Body of pancreas (tissue), 4 donors: ENCODE data around the gene TENT4A. TPM values are rescaled to one million over a fixed set of nuclear protein-coding genes. Genes with fewer than 3 reads are reported as not detected.

Experiments
- ATAC-seq: fragments of 150-250 bp; one replicate; pipeline ENCODE4 v1.9.1; 2016
- DNase-seq, 4 donors: peaks; one replicate each; pipeline ENCODE4 v3.0.0-alpha.2; 2019
- H3K27ac ChIP-seq, 4 donors: fragments of 200-600 bp; sonication (generic); 1 replicate in 3 of 4; 2 replicates in 1 of 4; pipeline versions ENCODE4 v1.5.1 to v1.6.1; 2016 to 2019; ENCODE audit warnings: mild to moderate bottlenecking in 1 of 4, mixed read lengths in 1 of 4, moderate library complexity in 1 of 4
- H3K27me3 ChIP-seq, 2 donors: fragments of 200-600 bp; sonication (generic); one replicate each; pipeline ENCODE4 v1.6.0; 2016; ENCODE audit warnings: mild to moderate bottlenecking in 1 of 2
- H3K36me3 ChIP-seq, 2 donors: fragments of 200-600 bp; sonication (generic); replicated peaks in 1 of 2; 2 replicates each; pipeline ENCODE4 v1.5.1; 2016; ENCODE audit warnings: low read depth in 2 of 2; ENCODE audit not compliant: insufficient read depth in 1 of 2
- H3K4me1 ChIP-seq: fragments of 200-600 bp; sonication (generic); one replicate; pipeline ENCODE4 v1.6.0; 2016
- H3K4me3 ChIP-seq, 2 donors: fragments of 200-600 bp; sonication (generic); 1 replicate in 1 of 2; 2 replicates in 1 of 2; pipeline ENCODE4 v1.5.1; 2016 to 2019
- H3K9me3 ChIP-seq, 3 donors: fragments of 200-600 bp; sonication (generic); 1 replicate in 2 of 3; 2 replicates in 1 of 3; pipeline ENCODE4 v1.5.1; 2016
- POLR2A ChIP-seq, 3 donors: fragments of 450-650 bp; IDR thresholded peaks; one replicate each; pipeline ENCODE4 v1.6.1; 2016; ENCODE audit warnings: antibody characterized with exemption in 3 of 3, mild to moderate bottlenecking in 2 of 3
- WGBS, 2 donors: methylation state at CpG; one replicate each; pipeline ENCODE4 v1.1.5; 2017; 5-methylcytosine and 5-hydroxymethylcytosine counted together
- intact Hi-C: fragments of 100-400 bp; cut with DNase I; formaldehyde crosslinking; loops from one replicate; pipeline ENCODE4 v1.15.1; 2023
- total RNA-seq, 2 donors: library from RNA; depleted of rRNA; stranded (reverse); fragments of >200 nt; gene quantifications; one replicate each; pipeline ENCODE4 v1.1.0, GENCODE V29; 2016
- TF ChIP-seq, protein P1 (sequence below), 7 experiments: fragments of 450-650 bp in 4 of 7; fragments of 200-600 bp in 3 of 7; sonication (generic) in 3 of 7; IDR thresholded peaks; one replicate each; pipeline ENCODE4 v1.5.1; 2016 to 2019; ENCODE audit warnings: antibody characterized with exemption in 7 of 7

Gene TENT4A
- total RNA-seq, 2 donors from 2014 or later: 11.9 to 27.7 TPM

DNA sequence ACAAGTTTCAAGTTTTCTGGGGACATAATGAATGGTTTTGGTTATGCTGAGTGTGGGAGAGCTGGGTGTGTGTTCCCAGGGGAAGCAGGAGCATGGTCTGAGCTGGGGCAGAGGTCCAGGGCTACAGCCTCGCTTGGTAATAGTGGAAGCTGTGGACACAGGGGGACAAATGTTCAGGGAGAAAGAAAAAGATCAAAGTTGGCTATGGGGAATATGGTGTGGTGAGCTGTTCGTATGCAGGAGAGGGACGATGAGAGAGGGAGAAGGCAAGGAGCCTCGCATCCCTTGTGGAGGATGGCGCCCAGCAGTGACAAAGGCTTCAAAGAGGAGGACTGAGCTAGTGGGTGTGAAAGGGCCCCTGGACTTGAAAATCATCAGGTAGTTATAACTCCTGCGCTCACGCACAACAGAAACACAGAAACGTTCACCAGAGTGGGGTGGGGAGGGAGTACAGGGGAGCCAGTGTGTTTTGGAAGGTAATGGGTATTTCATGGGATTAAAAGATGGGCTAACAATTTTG is 77.2 kb downstream of the TENT4A start:
- 71 to 79% methylated on average over 8 of the region's 8 CpGs for WGBS, 2 donors
- no peaks in the 10 kb centered on the region for H3K9me3 ChIP-seq
- H3K27me3 ChIP-seq: no peaks in the 10 kb centered on the region
- intact Hi-C loops: no loop called here
- H3K4me1 ChIP-seq: no peaks in the 10 kb centered on the region
- TF ChIP-seq, protein P1, sequence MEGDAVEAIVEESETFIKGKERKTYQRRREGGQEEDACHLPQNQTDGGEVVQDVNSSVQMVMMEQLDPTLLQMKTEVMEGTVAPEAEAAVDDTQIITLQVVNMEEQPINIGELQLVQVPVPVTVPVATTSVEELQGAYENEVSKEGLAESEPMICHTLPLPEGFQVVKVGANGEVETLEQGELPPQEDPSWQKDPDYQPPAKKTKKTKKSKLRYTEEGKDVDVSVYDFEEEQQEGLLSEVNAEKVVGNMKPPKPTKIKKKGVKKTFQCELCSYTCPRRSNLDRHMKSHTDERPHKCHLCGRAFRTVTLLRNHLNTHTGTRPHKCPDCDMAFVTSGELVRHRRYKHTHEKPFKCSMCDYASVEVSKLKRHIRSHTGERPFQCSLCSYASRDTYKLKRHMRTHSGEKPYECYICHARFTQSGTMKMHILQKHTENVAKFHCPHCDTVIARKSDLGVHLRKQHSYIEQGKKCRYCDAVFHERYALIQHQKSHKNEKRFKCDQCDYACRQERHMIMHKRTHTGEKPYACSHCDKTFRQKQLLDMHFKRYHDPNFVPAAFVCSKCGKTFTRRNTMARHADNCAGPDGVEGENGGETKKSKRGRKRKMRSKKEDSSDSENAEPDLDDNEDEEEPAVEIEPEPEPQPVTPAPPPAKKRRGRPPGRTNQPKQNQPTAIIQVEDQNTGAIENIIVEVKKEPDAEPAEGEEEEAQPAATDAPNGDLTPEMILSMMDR (IDR thresholded peaks at IDR 0.05): no peak
- no peak for TF ChIP-seq POLR2A (IDR thresholded peaks at IDR 0.05)
- DNase-seq (no peak), ATAC-seq (no peak)
- H3K36me3 ChIP-seq: no peaks in the 10 kb centered on the region
- H3K4me3 ChIP-seq: no peak overlapping the region
- H3K27ac ChIP-seq: no peak overlapping the region

DNA sequence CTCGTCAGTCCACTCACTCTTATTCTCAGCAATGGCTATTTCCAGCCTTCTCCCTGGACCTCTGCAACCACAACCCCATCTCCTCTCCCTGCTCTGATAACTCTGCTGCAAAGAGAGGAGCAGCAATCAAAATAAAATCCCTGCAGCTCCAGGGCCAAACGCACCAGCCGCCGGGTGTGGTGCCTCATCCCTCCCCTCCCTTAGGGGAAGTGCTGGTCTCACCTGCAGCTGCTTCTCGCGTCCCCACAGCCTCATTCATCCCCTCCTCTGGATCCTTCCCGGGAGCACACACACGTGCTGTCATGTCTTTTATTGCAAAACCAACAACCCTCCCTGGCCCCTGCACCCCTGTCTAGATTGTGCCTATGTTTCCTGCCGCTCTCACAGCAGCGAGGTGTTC is 77.8 kb downstream of the TENT4A start:
- intact Hi-C loops: no loop called here
- no peak overlapping the region for H3K4me3 ChIP-seq
- H3K27me3 ChIP-seq: no peaks in the 10 kb centered on the region
- DNase-seq (no peak), ATAC-seq (no peak)
- TF ChIP-seq, protein P1 (IDR thresholded peaks at IDR 0.05): no peak
- TF ChIP-seq POLR2A (IDR thresholded peaks at IDR 0.05): no peak
- no peaks in the 10 kb centered on the region for H3K4me1 ChIP-seq
- WGBS, 2 donors: 38 to 46% methylated on average over 10 of the region's 10 CpGs
- no peak overlapping the region for H3K27ac ChIP-seq
- no peaks in the 10 kb centered on the region for H3K36me3 ChIP-seq
- no peaks in the 10 kb centered on the region for H3K9me3 ChIP-seq

DNA sequence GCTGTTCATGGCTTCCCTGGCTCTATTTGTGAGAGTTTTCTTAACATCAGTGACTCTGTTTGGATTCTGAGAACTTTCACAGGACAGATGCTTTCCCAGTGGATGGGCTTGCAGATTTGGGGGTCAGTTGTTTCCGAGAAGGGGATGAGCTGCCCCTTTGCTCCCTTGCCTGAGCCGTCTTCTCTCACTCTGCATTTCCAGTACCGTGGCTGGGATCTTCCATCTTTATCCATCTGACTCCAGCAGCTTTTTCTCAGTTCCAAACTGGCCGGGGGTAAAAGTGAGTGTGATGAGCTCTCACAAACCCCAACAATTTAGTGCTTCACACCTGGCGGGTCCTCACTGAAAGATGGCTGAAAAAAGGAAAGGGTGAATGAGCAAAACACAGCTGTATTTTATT is 79.1 kb downstream of the TENT4A start:
- Histone ChIP-seq H3K9me3 (no peaks in the 10 kb centered on the region), H3K4me3 (no peak overlapping the region), H3K27ac (no peak overlapping the region), H3K4me1 (no peaks in the 10 kb centered on the region), H3K36me3 (no peaks in the 10 kb centered on the region), H3K27me3 (no peaks in the 10 kb centered on the region)
- intact Hi-C loops: no loop called here
- no peak for ATAC-seq
- 59 to 76% methylated on average over 5 of the region's 5 CpGs for WGBS, 2 donors
- TF ChIP-seq, protein P1 (IDR thresholded peaks at IDR 0.05): no peak
- TF ChIP-seq POLR2A (IDR thresholded peaks at IDR 0.05): no peak
- no peak for DNase-seq

DNA sequence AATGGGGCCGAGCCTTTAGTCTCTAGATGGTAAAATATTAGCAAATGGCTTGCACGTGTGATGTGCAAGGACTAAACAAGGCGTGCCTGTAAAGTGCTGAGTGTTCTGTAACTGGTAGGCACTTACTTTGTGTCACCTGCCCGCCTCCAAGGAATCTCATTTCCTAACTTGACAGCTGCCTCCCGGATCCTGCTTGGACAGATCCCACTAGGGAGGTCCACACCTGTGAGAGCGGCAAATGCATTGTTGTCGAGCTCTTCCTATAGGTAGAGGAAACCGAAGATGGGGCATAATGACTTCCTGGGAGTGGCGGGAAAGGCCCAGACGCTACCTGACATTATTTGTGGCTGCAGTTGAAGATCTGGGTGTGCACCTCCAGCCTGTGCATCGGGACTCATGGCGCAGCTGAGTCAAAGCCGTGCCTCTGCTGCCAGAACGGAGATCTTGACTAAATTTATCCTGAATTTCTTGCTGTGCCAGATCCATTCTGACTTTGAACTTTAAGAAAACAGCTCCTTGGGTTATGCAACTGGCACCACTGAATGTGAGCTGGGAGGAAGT is 79.8 kb downstream of the TENT4A start:
- intact Hi-C loops: no loop called here
- H3K36me3 ChIP-seq: no peaks in the 10 kb centered on the region
- no peak for DNase-seq
- H3K27ac ChIP-seq: no peak overlapping the region
- H3K4me3 ChIP-seq: no peak overlapping the region
- no peaks in the 10 kb centered on the region for H3K4me1 ChIP-seq
- WGBS, 2 donors: 46 to 58% methylated on average over 13 to 14 of the region's 14 CpGs
- no peak for ATAC-seq
- no peaks in the 10 kb centered on the region for H3K9me3 ChIP-seq
- no peak for TF ChIP-seq POLR2A (IDR thresholded peaks at IDR 0.05)
- TF ChIP-seq, protein P1 (IDR thresholded peaks at IDR 0.05): no peak
- H3K27me3 ChIP-seq: no peaks in the 10 kb centered on the region

DNA sequence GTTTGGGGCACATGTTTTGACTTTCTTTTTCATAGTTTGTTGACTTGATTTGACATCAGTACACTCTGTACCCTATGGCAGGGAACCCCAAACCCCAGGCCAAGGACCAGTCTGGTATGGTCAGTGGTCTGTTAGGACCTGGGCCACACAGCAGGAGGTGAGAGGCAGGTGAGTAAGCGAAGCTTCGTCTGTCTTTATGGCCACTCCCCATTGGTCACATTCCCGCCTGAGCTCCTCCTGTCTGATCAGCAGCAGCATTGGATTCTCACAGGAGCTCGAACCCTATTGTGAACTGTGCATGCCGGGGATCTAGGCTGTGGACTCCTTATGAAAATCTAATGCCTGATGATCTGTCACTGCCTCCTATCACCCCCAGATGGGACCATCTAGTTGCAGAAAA is 88.0 kb downstream of the TENT4A start:
- 86 to 89% methylated on average over 5 of the region's 5 CpGs for WGBS, 2 donors
- intact Hi-C loops: no loop called here

More for the DNA sequence above, 88.0 kb downstream of the TENT4A start:
- Histone ChIP-seq H3K36me3 (no peaks in the 10 kb centered on the region), H3K27ac (no peak overlapping the region), H3K9me3 (no peaks in the 10 kb centered on the region), H3K4me1 (no peaks in the 10 kb centered on the region), H3K27me3 (no peaks in the 10 kb centered on the region), H3K4me3 (no peak overlapping the region)
- DNase-seq: no peak
- TF ChIP-seq, protein P1 (IDR thresholded peaks at IDR 0.05): no peak
- no peak for TF ChIP-seq POLR2A (IDR thresholded peaks at IDR 0.05)
- no peak for ATAC-seq
